ENCODE measurements around the gene OR11H1.
"Not testable (repeated sequence)": the region's sequence is repeated elsewhere in the genome, so short reads cannot be mapped to it uniquely, and the experiment has no call there.

Gene OR11H1, protein sequence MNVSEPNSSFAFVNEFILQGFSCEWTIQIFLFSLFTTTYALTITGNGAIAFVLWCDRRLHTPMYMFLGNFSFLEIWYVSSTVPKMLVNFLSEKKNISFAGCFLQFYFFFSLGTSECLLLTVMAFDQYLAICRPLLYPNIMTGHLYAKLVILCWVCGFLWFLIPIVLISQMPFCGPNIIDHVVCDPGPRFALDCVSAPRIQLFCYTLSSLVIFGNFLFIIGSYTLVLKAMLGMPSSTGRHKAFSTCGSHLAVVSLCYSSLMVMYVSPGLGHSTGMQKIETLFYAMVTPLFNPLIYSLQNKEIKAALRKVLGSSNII

DNA sequence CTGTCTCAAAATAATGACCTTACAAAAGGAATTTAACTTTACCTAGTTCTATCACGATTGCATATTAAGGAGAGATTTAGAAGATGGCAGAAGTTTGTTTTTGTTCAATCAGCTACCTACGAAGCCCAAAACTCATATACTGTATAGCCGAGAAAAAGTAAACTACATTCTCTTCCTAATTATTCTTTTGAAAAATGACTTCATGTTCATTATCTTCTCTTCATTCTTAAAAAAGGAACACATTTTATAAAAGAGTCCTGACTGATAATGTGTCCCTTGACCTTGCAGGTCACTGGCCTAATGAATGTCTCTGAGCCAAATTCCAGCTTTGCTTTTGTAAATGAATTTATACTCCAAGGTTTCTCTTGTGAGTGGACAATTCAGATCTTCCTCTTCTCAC lies at the start of gene OR11H1:
OR11H1 (plus strand) TSS at position 301 of the 400 bp plus-strand sequence; CDS start at position 301, 0 bp downstream.
- DNase-seq = not testable (repeated sequence)

DNA sequence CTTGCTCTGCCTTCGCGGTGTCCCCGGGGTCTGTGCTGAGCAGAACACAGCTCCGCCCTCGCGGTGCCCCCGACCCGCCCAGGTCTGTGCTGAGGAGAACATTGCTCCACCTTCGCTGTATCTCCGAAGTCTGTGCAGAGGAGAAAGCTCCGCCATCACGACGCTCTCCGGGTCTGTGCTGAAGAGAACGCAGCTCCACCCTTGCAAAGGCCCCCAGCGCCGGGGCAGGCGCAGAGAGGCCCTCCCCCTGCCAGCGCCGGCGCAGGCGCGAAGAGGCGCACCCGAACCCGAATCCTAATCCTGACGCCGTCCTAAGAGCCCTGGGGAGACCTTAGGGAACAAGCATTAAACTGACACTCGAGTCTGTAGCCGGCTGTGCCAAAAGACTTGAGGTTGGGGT lies 18.0 kb upstream of the OR11H1 start:
- not testable (repeated sequence) for DNase-seq

DNA sequence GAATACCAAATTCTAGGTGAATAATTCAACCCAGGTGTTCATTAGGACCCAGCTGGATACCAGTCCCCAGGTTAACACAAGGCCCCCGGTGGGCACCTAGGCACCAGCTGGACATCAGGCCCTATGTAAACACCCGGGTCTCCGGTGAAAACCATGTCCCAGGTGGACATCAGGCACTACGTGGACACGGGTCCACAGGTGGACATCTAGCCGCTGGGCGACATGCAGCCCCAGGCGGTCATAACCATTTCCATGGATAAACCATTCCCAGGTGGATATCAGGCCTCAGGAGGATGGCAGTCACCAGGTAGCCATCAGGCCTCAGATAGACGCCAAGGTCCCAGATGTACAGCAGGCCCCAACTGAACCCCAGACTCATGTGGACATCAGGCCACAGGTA lies 12.1 kb upstream of the OR11H1 start:
- DNase-seq = not testable (repeated sequence)

DNA sequence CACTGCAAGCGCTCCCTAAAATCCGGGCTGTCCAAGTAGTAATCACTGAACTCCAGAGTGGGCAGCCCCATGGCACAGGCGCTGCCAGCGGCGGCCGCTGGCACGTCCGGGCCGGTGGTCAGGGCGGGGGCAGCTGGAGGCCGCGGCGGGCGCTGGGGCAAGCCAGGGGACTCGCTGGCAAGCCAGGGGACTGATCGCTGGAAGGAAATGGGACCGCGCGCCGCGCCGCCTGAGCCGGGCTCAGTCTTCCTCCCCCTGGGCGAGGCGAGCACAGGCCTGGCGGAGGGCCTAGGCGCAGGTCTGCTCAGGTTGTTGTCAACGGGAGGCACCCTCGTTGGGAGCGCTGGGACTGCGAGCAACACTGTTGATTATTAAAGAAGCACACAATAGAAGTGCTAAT lies 25.8 kb downstream of the OR11H1 start:
- DNase-seq = not testable (repeated sequence)

DNA sequence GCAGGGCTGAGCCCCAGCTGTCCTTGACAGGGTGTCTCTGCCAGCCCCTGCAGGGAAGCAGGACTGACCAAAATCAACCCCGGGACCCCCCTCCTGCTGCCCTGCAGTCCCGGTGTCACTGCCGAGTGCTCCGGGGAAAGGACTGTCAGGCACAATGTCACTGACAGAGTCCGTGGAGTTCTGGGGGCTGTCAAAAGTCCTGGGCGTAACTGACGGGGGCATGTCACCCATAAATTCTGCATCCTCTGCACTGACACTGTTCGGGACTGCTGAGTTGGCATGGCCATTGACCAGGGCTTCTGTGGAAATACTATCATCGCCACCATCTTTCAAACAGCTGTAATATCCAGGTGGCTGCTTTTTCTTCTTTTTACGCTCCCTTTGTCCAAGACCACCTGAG lies 35.5 kb downstream of the OR11H1 start:
- not testable (repeated sequence) for DNase-seq

DNA sequence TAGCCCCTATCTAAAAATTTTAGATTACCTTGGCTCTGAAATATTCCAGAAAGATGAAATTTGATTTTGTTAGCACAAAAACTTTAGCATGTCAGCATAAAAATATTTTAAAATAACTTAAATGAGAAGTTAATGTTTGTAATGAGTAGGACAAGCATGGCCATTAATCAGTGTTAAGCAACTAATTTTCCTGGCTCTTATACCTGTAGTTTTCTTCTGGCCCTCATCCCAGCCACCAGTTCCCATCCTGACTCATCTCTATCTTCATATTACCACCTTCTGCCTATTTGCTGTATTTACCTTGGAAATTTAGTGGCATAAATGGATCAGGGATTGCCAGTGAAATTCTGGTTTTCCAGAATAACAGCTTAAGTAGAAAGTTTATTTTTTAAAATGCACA lies 37.1 kb downstream of the OR11H1 start:
- DNase-seq = not testable (repeated sequence)

All from CD4-positive, alpha-beta T cell treated with Interleukin-4 for 4 hours (primary cell).